ENCODE results near the gene LSP1. TPM values are rescaled to one million over a fixed set of nuclear protein-coding genes. Genes with fewer than 3 reads are reported as not detected.
A peak's percentile ranks its signal among the peaks of the same experiment; 100 is the strongest.

Gene LSP1
- total RNA-seq, 1 donor from 2014 or later: 2.5 TPM

GRCh38 chr11:1879941-1880720 is 27.2 kb downstream of the LSP1 start:
- Mint-ChIP-seq H3K27me3 (ENCODE audit: unreplicated experiment) (peaks cover 4% of the 10 kb centered on the region), H3K9me3 (ENCODE audit: unreplicated experiment) (peaks cover 2% of the 10 kb centered on the region), H3K27ac (ENCODE audit: unreplicated experiment) (no peak overlapping the region), H3K4me3 (ENCODE audit: unreplicated experiment) (no peak overlapping the region), H3K4me1 (ENCODE audit: low read depth, unreplicated experiment) (peaks cover 1% of the 10 kb centered on the region), H3K36me3 (ENCODE audit: unreplicated experiment) (no peaks in the 10 kb centered on the region)
- DNase-seq: no peak
- TF ChIP-seq, protein P1, sequence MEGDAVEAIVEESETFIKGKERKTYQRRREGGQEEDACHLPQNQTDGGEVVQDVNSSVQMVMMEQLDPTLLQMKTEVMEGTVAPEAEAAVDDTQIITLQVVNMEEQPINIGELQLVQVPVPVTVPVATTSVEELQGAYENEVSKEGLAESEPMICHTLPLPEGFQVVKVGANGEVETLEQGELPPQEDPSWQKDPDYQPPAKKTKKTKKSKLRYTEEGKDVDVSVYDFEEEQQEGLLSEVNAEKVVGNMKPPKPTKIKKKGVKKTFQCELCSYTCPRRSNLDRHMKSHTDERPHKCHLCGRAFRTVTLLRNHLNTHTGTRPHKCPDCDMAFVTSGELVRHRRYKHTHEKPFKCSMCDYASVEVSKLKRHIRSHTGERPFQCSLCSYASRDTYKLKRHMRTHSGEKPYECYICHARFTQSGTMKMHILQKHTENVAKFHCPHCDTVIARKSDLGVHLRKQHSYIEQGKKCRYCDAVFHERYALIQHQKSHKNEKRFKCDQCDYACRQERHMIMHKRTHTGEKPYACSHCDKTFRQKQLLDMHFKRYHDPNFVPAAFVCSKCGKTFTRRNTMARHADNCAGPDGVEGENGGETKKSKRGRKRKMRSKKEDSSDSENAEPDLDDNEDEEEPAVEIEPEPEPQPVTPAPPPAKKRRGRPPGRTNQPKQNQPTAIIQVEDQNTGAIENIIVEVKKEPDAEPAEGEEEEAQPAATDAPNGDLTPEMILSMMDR (IDR thresholded peaks at IDR 0.05; ENCODE audit: partially characterized antibody, unreplicated experiment): no peak

DNA sequence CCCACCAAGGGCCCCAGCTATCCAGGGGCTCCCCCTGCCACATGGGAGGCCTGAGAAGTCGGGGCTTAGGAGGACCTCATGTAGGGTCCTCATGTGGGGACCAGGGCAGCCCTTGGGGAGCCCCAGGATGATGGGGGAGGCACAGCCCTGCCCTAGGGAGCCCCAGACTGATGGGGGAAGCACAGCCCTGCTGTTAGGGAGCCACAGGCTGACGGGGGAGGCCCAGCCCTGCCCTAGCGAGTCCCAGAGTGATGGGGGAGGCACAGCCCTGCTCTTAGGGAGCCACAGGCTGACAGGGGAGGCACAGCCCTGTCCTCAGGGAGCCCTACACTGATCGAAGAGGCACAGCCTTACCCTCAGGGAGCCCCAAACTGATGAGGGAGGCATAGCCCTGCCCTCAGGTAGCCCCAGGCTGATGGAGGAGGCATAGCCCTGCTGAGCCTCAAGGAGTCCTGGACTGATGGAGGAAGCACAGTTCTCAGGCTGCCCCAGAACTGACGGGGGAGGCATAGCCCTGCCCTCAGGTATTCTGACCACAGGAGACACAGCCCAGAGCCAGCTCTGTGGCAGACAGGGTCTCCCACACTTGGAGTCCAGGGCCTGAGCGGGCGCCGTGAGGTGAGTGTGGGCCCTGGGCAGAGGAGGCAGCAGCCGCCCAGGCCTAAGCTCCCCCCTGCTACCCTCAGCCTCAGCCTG is 28.0 kb downstream of the LSP1 start:
- no peaks in the 10 kb centered on the region for H3K9me3 Mint-ChIP-seq (ENCODE audit: unreplicated experiment)
- peaks cover 1% of the 10 kb centered on the region for H3K4me1 Mint-ChIP-seq (ENCODE audit: low read depth, unreplicated experiment)
- no peak overlapping the region for H3K4me3 Mint-ChIP-seq (ENCODE audit: unreplicated experiment)
- no peaks in the 10 kb centered on the region for H3K36me3 Mint-ChIP-seq (ENCODE audit: unreplicated experiment)
- no peak for DNase-seq
- H3K27ac Mint-ChIP-seq (ENCODE audit: unreplicated experiment): no peak overlapping the region
- TF ChIP-seq, protein P1 (IDR thresholded peaks at IDR 0.05; ENCODE audit: partially characterized antibody, unreplicated experiment): no peak
- peaks cover 4% of the 10 kb centered on the region for H3K27me3 Mint-ChIP-seq (ENCODE audit: unreplicated experiment)

GRCh38 chr11:1881442-1882264 is 28.8 kb downstream of the LSP1 start:
- TF ChIP-seq, protein P1 (IDR thresholded peaks at IDR 0.05; ENCODE audit: partially characterized antibody, unreplicated experiment): no peak
- Mint-ChIP-seq H3K9me3 (ENCODE audit: unreplicated experiment) (no peaks in the 10 kb centered on the region), H3K4me1 (ENCODE audit: low read depth, unreplicated experiment) (peaks cover 1% of the 10 kb centered on the region), H3K4me3 (ENCODE audit: unreplicated experiment) (no peak overlapping the region), H3K36me3 (ENCODE audit: unreplicated experiment) (no peaks in the 10 kb centered on the region), H3K27ac (ENCODE audit: unreplicated experiment) (no peak overlapping the region), H3K27me3 (ENCODE audit: unreplicated experiment) (peaks cover 4% of the 10 kb centered on the region)
- no peak for DNase-seq

DNA sequence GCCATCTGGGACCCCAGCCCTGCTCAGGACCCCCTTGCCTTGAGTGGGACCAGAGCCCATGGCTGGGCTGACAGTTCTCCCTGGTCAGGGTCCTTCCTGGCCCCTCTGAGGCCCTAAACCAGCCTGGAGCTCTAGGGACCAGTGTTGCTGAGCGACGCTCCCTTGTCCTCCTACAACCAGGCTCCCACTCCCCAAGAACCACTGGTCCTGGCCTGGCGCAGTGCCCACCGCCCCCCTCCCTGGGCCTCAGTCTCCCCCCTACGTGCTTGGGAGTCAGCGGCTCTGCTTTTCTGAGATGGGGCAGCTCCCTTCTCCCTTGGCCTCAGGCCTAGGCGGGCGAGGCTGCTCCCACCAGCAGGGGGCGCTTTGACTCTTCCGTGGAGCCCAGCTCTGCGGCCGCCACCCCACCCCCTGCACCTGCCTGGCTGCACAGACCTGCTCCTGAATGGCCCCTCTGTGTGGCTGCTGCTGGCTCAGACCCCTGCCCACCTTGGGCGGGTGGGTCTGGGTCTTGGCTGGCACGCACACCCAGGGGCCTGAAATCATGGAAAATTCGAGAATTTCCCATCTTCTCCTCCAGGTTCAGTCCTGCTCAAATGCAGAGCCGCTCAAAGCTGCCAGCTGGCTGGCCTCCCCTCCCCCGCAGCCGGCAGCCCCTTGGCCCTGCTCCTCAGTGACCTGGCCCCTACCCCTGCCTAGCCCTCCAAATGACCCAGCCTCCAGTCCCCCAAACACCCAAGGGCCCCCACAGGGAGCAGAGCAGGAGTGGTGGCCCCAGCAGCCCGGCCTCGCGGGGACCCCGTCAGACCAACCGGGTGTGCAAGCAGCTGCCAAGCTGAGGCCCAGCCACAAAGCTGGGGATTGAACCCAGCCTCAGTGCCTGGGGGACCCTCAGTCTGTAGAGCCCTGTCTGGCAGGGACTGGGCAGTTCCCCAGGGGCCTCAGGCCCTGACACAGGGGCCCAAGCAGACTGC is 29.7 kb downstream of the LSP1 start:
- Mint-ChIP-seq H3K27ac (ENCODE audit: unreplicated experiment) (no peak overlapping the region), H3K27me3 (ENCODE audit: unreplicated experiment) (peaks cover 2% of the 10 kb centered on the region), H3K4me3 (ENCODE audit: unreplicated experiment) (no peak overlapping the region), H3K9me3 (ENCODE audit: unreplicated experiment) (no peaks in the 10 kb centered on the region), H3K4me1 (ENCODE audit: low read depth, unreplicated experiment) (peaks cover under 1% of the 10 kb centered on the region), H3K36me3 (ENCODE audit: unreplicated experiment) (no peaks in the 10 kb centered on the region)
- TF ChIP-seq, protein P1 (IDR thresholded peaks at IDR 0.05; ENCODE audit: partially characterized antibody, unreplicated experiment): peak; percentile 97
- DNase-seq: peak; percentile 91

Data from glutamatergic neuron (in vitro differentiated cells).